NCI-H1930 (cell line): Measurements from ENCODE around the gene TMCO4.
A peak's percentile ranks its signal among the peaks of the same experiment; 100 is the strongest.

Experiments used
- DNase-seq, 2 experiments: peaks; one replicate each; lab custom pipeline; 2025; lab: John Stamatoyannopoulos, UW

TMCO4 gene

DNA sequence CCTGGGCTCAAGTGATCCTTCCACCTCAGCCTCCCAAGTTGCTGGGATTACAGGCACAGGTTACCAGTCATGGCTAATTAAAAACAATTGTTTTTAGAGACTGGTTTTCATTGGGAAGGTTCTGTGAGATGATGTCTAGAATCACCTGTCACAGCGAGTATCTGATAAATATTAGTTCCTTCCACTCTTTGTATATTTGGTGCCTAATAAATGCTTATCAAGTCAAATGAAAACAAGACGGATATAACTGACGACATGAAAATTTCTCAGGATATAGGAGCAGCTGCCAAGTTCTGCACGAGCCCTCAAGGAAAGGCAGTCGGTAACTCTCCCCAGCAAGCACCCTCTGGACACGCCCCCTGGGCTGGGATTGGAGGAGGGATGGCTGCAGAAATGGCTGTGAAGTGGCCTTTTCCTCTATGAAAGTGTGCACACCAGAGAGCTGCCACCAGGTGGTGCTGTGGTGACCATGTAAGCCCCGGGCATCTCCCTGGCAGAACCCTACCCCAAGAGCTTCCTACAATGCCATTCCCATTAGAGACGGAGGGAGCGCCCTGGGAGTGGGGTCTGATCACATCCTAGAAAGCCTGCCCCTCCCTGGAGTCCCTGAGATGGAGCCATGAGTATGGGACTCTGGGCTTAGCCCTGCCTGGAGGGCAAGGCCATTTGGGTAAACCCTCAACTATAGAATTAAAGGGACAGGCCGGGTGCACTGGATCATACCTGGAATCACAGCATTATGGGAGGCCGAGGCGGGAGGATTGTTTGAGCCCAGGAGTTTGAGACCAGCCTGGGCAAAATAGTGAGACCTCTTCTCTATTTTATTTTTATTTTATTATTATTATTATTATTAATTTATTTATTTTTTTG, 84.1 kb downstream of the TMCO4 start:
- peak; percentile 72 to 78 for DNase-seq

DNA sequence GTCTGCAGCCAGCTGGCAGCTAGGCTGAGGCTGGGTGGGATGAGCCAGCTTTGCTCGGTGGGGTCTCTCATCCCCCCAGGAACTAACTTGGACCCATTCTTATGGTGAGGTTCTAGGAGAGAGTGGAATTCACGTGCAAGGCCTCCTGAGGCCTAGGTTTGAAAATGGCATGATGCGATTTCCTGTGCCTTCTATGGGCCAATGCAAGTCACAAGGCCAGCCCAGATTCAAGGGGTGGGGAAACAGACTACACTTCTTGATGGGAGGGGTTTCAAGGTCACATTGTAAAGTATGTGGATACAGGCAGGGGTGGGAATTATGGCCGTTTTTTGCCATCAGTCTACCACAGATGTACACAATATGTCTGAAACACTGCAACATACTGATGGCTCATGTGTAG, 86.8 kb downstream of the TMCO4 start:
- DNase-seq = no peak

- DNase-seq = no peak
Measured at GRCh38 chr1:19710825-19711611, 88.7 kb downstream of the TMCO4 start.

DNA sequence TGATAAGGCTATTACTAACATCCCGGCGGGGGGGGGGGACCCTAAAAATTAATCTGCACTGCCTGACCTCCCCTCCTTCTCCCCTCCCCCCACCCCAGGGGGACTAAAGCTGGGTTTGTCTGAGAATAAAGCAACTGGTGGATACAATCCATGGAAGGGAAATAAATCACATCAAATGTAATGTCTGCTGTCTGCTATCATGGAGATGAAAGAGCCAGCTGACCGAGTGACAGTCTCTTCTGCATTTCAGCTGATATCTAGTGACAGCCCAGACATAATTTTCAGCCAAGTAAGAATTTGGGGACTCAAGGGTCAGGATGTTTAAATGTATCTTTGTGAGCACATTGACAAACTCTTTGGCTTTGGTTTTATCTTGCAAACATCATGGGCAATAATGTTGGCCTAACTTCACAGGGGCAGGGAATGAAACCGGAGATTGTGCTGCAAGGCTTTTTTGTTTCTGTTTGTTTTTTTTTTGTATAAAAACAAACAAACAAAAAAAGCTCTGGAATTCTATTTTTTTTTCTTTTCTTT, 90.4 kb downstream of the TMCO4 start:
- DNase-seq = no peak

- no peak for DNase-seq
Measured at GRCh38 chr1:19708567-19709110, 91.1 kb downstream of the TMCO4 start.

DNA sequence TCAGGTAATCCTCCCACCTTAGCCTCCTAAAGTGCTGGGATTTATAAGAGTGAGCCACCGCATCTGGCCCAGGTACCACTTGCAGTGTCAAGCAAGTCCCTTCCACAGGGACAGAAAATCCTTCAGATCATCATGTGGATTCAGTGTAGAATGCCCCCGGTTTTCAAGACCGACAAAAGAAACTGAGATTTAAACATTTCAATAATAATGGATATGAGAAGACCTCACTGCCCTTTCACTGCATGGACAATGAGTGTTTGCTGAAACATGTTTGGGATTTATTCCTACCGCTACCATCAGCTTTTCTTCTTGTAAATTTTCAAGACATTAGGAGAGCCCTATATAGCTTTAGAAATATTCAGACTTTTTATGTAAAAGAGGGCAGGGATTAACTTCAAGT, 93.6 kb downstream of the TMCO4 start:
- DNase-seq = no peak

DNA sequence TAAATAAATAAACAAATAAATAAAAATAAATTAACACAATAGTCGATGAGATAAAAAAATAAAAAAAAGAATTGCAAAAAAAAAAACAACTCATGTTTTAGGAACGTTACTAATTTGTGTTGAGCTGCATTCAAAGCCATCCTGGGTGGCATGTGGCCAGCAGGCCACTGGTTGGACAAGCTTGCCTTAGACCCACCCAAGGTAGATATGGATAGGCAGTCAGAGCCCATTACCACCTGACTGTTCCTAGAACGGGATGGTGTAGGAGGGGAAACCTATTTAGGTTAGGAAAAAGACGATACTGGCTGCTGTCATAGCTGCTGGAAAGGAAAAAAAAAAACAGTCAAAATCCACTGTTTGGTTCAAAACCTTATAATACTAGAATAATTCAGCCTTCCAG, 94.3 kb downstream of the TMCO4 start:
- no peak for DNase-seq

GRCh38 chr1:19704247-19705113, 95.2 kb downstream of the TMCO4 start:
- DNase-seq = peak; percentile 25 to 46

- no peak for DNase-seq
Measured at GRCh38 chr1:19703280-19703679, 96.4 kb downstream of the TMCO4 start.

- DNase-seq = no peak
Measured at GRCh38 chr1:19700079-19700777, 99.5 kb downstream of the TMCO4 start.

- DNase-seq = no peak
Measured at GRCh38 chr1:19698181-19698580, 101.5 kb downstream of the TMCO4 start.

DNA sequence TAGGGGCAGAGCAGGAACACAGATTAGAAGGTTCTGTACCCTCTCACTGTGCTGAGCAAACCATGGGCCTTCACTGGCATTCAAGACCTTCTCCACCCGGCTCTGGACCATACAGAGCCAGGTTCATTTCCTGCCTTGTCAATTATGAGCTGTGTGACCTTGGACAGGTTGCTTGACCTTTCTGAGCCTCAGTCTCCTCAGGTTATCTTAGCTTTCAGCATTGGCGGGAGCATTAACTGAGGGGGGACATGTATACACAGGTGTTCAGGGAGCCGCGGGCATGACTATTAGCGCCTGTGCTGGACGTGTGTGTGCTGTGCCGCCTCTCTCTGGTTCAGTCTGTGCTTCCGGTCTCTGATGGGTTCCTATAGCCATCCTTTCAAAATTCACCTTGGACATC, 102.9 kb downstream of the TMCO4 start:
- DNase-seq = no peak

- DNase-seq = no peak
Measured at GRCh38 chr1:19695772-19696171, 103.9 kb downstream of the TMCO4 start.

DNA sequence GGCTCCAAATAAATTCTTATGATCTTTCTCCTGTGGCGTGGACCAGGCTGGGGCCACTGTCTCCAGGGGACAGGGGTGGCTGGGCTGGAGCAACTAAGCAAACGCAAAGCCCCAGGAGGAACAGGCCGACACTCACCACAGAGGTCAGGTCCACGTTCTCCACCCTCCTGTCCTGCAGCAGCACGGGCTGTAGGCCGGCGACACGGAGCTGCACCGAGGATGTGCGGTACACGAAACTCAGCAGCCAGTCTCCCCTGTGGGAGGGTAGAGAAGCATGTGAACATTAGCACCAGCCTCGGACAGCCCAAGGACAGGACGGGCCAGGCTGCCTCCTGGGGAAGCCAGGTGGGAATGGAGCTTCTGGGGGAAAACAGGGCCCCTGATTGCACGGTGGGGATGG, 105.4 kb downstream of the TMCO4 start:
- DNase-seq = no peak

DNA sequence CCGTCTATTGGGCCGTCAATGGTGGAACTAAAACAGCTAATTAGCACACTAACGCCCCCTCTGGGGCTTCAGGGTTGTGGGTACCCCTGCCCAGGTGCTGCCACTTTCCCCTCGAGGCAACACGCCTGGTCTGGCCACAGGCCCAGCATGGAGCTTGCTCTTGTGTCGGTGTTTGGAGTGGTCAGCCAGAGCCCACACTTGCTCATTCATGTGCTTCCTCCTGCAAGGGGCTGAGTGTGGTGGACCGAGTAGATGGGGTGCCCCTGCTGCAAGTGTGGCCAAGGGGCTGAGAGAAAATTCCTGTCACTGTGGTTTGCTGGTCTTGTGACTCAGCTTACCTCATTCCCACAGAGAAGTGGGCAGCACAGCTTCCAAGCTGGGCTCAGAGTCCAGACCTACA, 109.4 kb downstream of the TMCO4 start:
- no peak for DNase-seq

GRCh38 chr1:19689856-19690255, 109.9 kb downstream of the TMCO4 start:
- no peak for DNase-seq

- no peak for DNase-seq
Measured at GRCh38 chr1:19689085-19689757, 110.5 kb downstream of the TMCO4 start.

DNA sequence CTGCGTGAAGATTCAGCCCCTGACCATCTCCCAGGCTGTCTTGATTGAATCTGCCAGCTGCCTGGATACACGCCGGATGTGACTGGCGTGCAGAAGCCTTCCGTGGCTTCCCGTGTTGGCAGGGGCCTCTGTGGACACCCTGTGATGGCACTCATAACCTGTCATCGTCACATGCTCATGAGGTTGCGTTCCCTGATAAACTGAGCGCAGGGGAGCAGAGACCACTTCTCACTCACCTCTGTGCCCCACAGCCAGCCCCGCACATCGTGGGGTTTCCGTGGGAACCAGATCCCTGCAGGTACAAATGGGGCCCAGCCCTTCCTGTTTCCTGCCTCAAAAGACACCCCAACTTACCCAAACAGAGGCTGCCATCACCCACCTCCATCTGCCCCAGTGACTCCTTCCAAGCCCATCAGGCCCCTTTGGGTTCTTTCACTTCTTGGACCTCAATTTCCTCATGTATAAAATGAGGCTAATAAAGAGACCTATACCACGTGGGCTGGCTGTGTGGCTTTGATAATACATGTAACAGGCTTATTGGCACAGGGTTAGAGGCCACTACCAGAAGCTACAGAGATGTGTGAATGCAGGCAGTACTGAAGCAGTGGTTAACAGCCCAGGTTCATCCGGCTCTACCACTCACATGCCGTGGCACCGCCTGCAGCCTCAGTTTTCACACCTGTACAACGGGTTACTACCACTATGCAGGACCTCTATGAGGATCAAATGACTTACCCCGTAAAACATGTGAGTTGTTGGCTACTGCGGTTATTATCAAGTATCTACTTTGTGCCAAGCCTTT, 111.5 kb downstream of the TMCO4 start:
- no peak for DNase-seq

GRCh38 chr1:19687414-19687813, 112.3 kb downstream of the TMCO4 start:
- DNase-seq = no peak

- no peak for DNase-seq
Measured at GRCh38 chr1:19685994-19686393, 113.7 kb downstream of the TMCO4 start.
